OCI-LY1 (cell line): ENCODE results near the gene CHRNB1.

Source experiments
- CTCF ChIP-seq: fragments of 200-600 bp; sonication (generic), shearing (Covaris generic); IDR thresholded peaks from 2 replicates; pipeline ENCODE4 v1.5.1; 2017; ENCODE audit warnings: mild to moderate bottlenecking, antibody characterized with exemption, low read length, moderate library complexity, mixed read lengths
- EZH2 ChIP-seq: fragments of 200-600 bp; sonication (generic), shearing (Covaris generic); IDR thresholded peaks from 2 replicates; pipeline ENCODE4 v1.8.0; 2017; ENCODE audit warnings: borderline replicate concordance, mixed run types, mild to moderate bottlenecking, antibody characterized with exemption, low read length, moderate library complexity, mixed read lengths

GRCh38 chr17:7440834-7441195 is 4.0 kb upstream of the CHRNB1 start:
- no peak for TF ChIP-seq CTCF
- TF ChIP-seq EZH2, result no peak
